Stimulated activated CD4-positive, alpha-beta T cell treated with anti-CD3 and anti-CD28 coated beads, TNF-alpha, amount 100 ng/mL, for 1 hour (primary cell): ENCODE results near the gene LURAP1L.

Source experiments
- DNase-seq, 3 donors: peaks; one replicate each; pipeline ENCODE4 v3.0.0-alpha.2; 2020; ENCODE audit warnings: low read depth in 3 of 3, low spot score in 1 of 3

The LURAP1L gene

GRCh38 chr9:12774861-12775678 is at the start of gene LURAP1L:
Gene LURAP1L (plus strand): TSS chr9:12775020. CDS start chr9:12775716, 696 bp downstream.
- no peak for DNase-seq

- DNase-seq, result no peak
These were observed 48.0 kb upstream of the LURAP1L start for GRCh38 chr9:12726795-12727194.

DNA sequence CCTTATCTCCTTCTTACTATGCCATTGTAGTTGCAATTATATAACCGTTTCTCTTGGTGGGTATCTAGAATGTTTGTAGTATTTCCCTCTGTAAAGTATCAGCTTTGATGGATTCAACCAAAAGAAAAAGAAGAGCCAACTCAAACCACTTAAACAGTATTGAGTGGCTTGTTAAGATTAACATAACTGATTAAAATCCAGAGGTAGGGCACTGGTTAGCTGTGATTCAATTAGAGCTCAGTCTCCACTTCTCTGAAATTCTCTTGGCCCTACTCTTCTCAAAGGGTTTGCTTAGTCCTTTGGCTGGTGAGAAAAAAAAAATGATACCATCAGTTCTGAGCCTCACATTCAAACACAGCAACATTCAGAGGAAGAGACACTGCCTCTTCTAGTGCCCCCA is 44.6 kb upstream of the LURAP1L start:
- DNase-seq, result no peak

GRCh38 chr9:12730927-12731326 is 43.9 kb upstream of the LURAP1L start:
- DNase-seq, result no peak

- DNase-seq, result no peak
These were observed 41.8 kb upstream of the LURAP1L start for GRCh38 chr9:12732971-12733370.

GRCh38 chr9:12735665-12736064 is 39.2 kb upstream of the LURAP1L start:
- DNase-seq, result no peak

DNA sequence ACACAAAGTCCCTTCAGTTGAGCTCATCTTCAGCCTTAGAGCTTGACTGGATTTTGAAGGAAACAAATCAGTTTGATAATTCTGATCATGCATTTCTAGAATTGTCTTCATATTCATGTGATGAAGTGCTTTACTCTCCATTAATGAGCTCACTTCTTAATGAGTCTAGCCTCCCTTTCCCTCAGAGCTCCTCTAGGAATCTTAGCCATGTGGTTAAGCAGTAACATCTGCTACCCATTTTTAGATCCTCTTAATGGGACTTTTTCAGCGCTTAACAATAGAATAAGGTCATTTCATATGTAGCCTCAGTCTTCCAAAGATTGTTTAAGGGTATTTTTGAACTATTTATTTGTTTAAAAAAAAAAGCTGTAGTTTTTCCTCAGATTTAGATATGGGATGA is 36.9 kb upstream of the LURAP1L start:
- DNase-seq, result no peak

GRCh38 chr9:12739014-12739652 is 35.7 kb upstream of the LURAP1L start:
- no peak for DNase-seq

GRCh38 chr9:12740845-12741244 is 34.0 kb upstream of the LURAP1L start:
- DNase-seq, result no peak

GRCh38 chr9:12748016-12748415 is 26.8 kb upstream of the LURAP1L start:
- no peak for DNase-seq

GRCh38 chr9:12748954-12749353 is 25.9 kb upstream of the LURAP1L start:
- no peak for DNase-seq

DNA sequence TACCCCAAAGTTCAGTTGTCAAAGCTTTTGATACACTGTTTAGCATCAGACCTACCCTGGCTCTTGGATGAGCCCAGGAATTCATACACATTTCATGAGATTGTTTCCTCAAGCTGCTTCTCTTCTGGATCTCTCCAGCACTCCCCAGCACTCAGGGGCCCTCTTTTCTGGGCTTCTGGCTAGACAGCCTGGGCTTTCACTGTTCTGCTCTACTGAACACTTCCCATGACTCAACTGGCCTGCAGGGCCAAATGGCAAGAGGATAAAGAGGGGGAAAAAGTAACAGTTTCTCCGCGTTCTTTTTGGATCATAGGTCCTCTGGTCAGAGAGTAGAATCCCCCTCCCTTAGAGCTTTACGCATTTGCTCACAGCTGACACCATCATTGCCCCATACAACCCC is 20.9 kb upstream of the LURAP1L start:
- DNase-seq, result no peak

- no peak for DNase-seq
These were observed 15.1 kb upstream of the LURAP1L start for GRCh38 chr9:12759761-12760160.

DNA sequence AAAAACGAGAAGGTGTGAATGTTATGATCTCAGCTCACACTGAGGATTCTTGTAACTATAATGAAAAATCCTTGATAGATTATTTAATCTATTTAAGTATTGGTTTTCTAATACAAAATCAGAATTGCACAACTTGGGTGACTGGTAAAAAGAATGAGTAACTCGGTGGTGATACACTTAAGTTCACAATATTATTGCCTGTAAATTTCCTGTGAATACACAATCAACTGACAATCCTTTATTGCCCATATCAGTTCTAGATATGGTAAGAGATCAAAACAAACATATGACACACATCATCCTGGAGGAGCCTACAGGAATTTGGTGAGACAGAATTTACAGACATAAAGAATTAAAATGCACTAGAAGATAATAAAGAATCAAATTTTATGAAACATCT is 14.1 kb upstream of the LURAP1L start:
- DNase-seq, result no peak

GRCh38 chr9:12764150-12764549 is 10.7 kb upstream of the LURAP1L start:
- DNase-seq, result no peak

- no peak for DNase-seq
These were observed 9.6 kb upstream of the LURAP1L start for GRCh38 chr9:12765088-12765798.

- DNase-seq, result no peak
These were observed 8.5 kb upstream of the LURAP1L start for GRCh38 chr9:12766357-12766756.

- DNase-seq, result no peak
These were observed 4.6 kb upstream of the LURAP1L start for GRCh38 chr9:12770261-12770660.

GRCh38 chr9:12771891-12772290 is 2.9 kb upstream of the LURAP1L start:
- no peak for DNase-seq

GRCh38 chr9:12773562-12773961 is 1.3 kb upstream of the LURAP1L start:
- no peak for DNase-seq

DNA sequence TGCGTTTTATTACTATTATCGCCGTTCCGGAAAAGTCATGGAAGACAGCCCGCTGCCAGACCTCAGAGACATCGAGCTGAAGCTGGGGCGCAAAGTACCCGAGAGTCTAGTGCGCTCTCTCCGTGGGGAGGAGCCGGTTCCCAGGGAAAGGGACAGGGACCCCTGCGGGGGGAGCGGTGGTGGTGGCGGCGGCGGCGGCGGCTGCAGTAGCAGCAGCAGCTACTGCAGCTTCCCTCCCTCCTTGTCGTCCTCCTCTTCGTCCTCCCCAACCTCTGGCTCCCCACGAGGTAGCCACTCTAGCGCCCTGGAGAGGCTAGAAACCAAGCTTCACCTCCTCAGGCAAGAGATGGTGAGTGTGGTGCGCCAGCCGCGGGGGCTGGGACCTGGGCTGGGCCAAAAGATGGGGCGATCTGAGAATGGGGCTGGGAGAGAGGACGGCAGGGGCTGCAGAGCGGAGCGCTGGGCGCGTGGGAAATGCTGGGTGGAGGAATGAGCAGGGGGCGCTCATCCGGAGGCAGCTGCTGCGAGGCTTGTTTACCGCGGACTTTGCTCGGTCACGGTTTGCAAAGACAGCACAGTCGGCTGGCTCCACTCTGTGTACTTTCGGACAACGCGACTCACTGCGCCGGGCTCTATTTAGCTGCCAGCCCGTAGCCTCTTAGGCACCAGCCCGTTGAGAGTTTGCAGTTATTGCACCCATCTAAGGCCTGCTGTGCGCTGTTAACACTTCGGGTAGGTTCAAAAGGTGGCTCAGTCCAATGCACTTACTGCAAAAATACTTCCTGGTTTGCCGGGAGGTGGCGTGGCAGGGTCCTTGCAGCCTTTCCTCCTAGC is 1.1 kb downstream of the LURAP1L start:
- no peak for DNase-seq
